GM21576 (cell line): ENCODE results near the gene RASGRP2.

Experiments
- ATAC-seq: cut with Tn5 transposase; IDR thresholded peaks from one replicate; pipeline ENCODE4 v1.9.1; 2021; ENCODE audit warnings: mild to moderate bottlenecking, moderate library complexity; ENCODE audit not compliant: unreplicated experiment

The RASGRP2 gene

DNA sequence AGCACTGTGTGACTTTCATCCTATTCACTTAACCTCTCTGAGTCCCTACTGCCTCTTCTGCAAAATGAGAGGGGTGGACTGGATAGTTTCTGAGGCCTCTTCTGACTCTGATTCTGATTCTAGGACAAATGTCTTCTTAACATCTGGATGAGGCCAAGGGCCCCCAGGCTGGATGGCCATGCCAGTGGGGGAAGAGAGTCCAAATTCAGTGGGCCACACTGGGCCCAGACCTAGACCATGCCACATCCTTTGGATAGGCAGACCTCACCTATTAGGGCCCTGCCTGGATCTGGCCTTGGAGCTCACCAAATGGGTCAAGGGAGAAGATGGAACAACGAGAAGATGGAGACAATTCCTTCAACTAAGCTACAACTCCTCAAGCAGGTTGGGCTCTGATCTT, 45.5 kb downstream of the RASGRP2 start:
- ATAC-seq, result no peak

- ATAC-seq, result no peak
These were observed 46.1 kb downstream of the RASGRP2 start for GRCh38 chr11:64697663-64698375.

- no peak for ATAC-seq
These were observed 47.9 kb downstream of the RASGRP2 start for GRCh38 chr11:64696045-64696444.

GRCh38 chr11:64695548-64695947, 48.4 kb downstream of the RASGRP2 start:
- ATAC-seq, result no peak

DNA sequence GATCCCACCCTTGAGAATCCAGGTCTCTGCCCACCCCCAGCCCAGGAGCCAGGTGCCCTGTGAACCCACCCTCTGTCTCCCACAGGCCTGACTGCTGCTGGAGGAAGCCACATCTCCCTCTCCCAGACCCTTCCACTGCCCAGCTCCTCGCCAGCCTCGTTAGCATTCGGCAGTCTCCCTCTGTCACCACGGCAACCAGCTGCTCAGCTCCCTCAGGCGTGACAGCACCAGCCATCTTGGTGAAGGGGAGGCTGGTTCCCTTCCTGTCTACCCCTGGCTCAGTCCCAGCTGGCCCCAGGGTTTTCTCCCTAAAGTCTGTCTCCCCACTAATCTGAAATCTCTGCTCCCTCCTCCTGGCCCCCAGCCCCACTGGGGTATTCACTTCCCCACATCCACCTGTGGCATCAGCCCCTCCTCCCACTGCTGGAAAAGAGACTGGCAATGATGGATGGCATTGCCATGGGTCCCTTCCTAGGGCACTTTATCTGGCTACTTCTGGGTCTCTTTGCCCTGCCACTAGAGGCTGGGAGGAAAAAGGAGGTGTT, 49.0 kb downstream of the RASGRP2 start:
- ATAC-seq, result no peak

DNA sequence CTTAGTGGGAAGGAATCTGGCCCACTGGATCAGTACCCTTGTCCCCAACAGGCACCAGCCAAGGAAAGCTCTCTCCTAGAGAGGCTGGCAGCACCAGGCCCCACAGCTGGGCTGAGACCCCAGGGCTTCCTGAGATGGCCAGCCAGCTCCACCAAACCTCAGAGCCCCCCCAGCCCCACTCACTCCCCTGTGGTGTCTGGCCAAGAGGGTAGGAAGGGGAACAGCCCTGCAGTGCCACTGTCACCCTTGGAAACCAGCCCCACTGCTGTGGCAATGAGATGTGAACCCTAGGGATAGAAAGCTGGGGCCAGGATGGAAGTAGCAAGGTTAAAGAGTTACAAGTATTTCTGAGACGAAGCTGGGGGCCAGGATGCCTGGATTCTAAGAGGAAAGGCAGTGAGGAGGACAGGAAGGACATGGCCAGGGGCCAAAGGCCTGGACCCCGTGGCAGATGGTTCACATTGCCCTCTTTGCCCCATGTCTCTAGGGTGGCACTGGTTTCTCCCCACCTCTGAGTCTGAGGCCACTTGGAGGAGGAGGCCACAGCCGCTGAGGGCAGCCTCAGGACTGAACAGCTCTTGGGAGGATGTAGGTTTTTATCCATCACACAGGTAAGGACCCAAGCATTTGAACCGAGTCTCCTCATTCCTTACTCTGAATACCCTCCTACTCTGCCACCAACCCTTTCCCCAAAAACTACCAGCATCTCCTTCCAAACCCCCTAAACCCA, 49.8 kb downstream of the RASGRP2 start:
- ATAC-seq, result no peak

DNA sequence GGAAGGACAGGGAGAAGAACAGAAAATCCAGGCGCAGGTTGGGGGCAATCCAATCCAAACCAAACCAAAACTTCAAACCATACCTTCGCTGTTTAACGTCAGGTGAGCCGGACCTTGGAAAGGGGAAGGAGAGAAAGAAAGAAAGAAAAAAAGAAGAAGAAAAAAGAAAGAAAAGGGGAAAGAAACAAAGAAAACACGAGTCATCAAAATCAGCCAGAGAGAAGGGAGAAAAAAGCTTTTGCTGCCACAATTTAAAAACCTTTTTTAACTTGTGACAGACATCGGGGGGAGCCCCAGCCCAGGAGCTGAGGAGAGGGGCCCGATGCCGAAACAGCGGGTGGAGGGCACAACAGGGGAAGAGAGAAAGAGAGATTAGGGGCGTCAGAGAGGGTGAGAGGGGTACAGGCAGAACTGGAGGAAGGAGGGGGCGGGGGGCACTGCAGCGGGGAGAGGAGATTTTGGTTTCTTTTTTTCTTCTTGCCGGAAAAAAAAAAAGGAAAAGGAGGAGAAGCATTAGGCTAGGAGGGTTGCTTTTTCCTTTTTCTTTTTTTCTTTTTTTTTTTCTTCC, 51.1 kb downstream of the RASGRP2 start:
- no peak for ATAC-seq

DNA sequence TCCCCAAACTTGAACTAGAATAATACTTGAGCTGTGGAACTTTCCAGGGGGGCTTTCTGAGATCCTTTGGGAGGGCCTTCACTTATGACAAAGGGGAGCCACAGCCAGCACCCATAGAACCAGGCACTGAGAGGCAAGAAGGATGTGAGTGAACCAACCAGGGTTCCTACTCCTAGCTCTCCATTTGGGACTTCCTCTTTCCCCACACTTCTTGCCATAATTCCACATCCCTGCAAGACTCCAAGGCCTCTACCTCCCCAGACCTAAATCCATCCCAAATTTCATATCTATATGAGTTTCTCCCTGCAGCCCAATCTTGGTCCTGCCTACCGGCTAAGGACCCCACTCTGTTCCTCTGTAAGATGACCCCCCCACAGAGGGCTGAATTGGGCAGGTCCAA, 52.4 kb downstream of the RASGRP2 start:
- ATAC-seq, result no peak

- no peak for ATAC-seq
These were observed 53.7 kb downstream of the RASGRP2 start for GRCh38 chr11:64690235-64690634.

GRCh38 chr11:64688534-64688982, 55.4 kb downstream of the RASGRP2 start:
- peak; percentile 64 for ATAC-seq

GRCh38 chr11:64687643-64688533, 56.1 kb downstream of the RASGRP2 start:
- no peak for ATAC-seq

GRCh38 chr11:64687204-64687603, 56.7 kb downstream of the RASGRP2 start:
- ATAC-seq, result no peak

GRCh38 chr11:64686466-64687170, 57.3 kb downstream of the RASGRP2 start:
- no peak for ATAC-seq

DNA sequence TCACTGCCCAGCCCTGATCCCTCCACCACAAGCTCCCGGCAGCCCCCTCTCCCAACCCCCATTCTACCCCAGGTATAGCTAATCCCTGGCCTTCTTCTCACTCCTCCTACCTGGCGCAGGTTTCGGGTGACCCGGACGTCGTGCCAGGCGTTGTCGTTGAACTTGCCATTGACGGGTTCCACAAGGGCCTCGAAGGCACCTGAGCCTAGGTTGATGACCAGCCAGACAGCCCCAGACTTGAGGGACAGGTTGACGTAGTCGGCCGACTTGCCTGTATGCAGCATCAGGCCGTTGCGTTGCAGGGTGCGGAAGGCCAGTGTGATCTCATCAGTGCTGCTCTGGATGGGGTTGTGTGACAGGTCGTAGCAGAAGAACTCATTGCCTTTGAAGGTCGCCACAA, 58.4 kb downstream of the RASGRP2 start:
- no peak for ATAC-seq

DNA sequence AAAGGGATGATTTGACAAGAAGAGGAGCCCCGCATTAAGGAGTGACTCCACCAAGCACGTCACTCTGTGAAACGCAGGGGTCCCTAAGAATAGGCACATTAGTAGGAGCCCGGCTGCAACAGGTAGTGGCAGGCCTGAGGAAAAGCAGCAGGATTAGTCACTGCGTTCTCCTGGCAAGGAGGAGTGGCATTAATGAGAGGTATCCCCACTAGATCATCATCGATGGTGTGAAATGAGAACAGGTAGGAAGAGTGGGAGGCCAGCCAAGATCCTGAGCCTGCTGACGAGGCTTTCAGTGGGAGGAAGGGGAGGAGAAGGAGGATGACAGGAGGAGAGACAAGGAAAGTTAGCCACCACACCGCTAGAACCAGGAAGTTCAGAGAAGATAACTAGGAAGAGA, 59.6 kb downstream of the RASGRP2 start:
- no peak for ATAC-seq

DNA sequence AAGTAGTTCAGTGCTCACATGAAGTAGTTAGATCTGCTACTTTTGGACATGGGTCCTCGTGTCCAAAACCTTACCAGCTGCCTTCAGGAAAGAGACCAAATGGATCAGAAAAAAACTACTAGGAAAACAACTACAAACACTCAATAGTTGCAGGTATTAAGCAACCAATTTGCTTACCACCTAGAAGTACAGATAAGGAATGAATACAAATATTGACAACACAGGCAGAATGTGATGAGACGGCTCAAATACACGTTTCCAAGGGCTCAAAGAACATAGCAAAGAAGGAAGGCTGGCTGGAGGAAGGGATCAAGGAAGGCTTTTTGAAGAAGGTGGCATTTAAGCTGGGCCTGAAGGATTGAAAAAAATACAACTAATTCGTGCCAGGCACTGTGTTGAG, 62.8 kb downstream of the RASGRP2 start:
- ATAC-seq, result no peak

GRCh38 chr11:64679846-64680245, 64.1 kb downstream of the RASGRP2 start:
- no peak for ATAC-seq

GRCh38 chr11:64677441-64678023, 66.4 kb downstream of the RASGRP2 start:
- ATAC-seq, result no peak
